SK-N-SH (cell line): ENCODE data around the gene RFX3. TPM values are rescaled to one million over a fixed set of nuclear protein-coding genes. Genes with fewer than 3 reads are reported as not detected.

Experiments
- CTCF ChIA-PET: fragments of 300-600, 350-600 bp; formaldehyde crosslinking; extraction: SDS; loops from one replicate; lab custom pipeline; 2021; lab: Yijun Ruan, JAX
- POLR2A ChIA-PET: fragments of 350-600 bp; sonication (Branson Sonifier 250); formaldehyde crosslinking; extraction: SDS; loops from one replicate; lab custom pipeline; 2020; ENCODE audit warnings: antibody characterized with exemption, inconsistent platforms; lab: Yijun Ruan, JAX
- DNase-seq: peaks from one replicate; pipeline ENCODE4 v3.0.0; 2012
- H2AFZ ChIP-seq: fragments of 200-600 bp; sonication (generic); 2 replicates; pipeline ENCODE4 v1.8.1; 2016; ENCODE audit warnings: antibody characterized with exemption, mild to moderate bottlenecking, low read depth
- H3F3A ChIP-seq: fragments of 200-600 bp; sonication (generic); replicated peaks from 2 replicates; pipeline ENCODE3; 2016; ENCODE audit warnings: antibody characterized with exemption, mild to moderate bottlenecking; ENCODE audit not compliant: insufficient read depth
- H3K27ac ChIP-seq, 2 experiments: fragments of 200-500 bp in 1 of 2; fragments of 200-600 bp in 1 of 2; sonication (Bioruptor generic) in 1 of 2; sonication (generic), shearing (Covaris generic) in 1 of 2; 2 replicates each; pipeline versions ENCODE4 v1.5.1 to v1.6.1; 2014 to 2016; ENCODE audit warnings: low read depth in 2 of 2, inconsistent platforms in 1 of 2, low read length in 1 of 2, mild to moderate bottlenecking in 1 of 2, mixed read lengths in 1 of 2
- H3K27me3 ChIP-seq: fragments of 200-600 bp; sonication (generic), shearing (Covaris generic); 2 replicates; pipeline ENCODE4 v1.6.1; 2016; ENCODE audit warnings: mixed run types; ENCODE audit not compliant: insufficient read depth
- H3K36me3 ChIP-seq, 2 experiments: fragments of 200-500 bp in 1 of 2; fragments of 200-600 bp in 1 of 2; sonication (Bioruptor generic) in 1 of 2; sonication (generic) in 1 of 2; replicated peaks in 1 of 2; 2 replicates each; pipeline versions ENCODE3 to v1.5.1; 2014 to 2016; ENCODE audit warnings: low read length in 1 of 2, mild to moderate bottlenecking in 1 of 2; ENCODE audit not compliant: insufficient read depth in 2 of 2, control insufficient read depth in 1 of 2
- H3K4me1 ChIP-seq, 2 experiments: fragments of 200-500 bp in 1 of 2; fragments of 200-600 bp in 1 of 2; sonication (Bioruptor generic) in 1 of 2; sonication (generic), shearing (Covaris generic) in 1 of 2; 2 replicates each; pipeline versions ENCODE4 v1.5.1 to v1.6.1; 2014 to 2016; ENCODE audit warnings: low read depth in 1 of 2, low read length in 1 of 2, mixed run types in 1 of 2; ENCODE audit not compliant: insufficient read depth in 2 of 2, control insufficient read depth in 1 of 2
- H3K4me2 ChIP-seq: fragments of 200-600 bp; sonication (generic), shearing (Covaris generic); 2 replicates; pipeline ENCODE4 v1.6.1; 2017; ENCODE audit warnings: mixed run types
- H3K4me3 ChIP-seq, 2 experiments: fragments of 200-500 bp in 1 of 2; fragments of 200-600 bp in 1 of 2; sonication (Bioruptor generic) in 1 of 2; sonication (generic), shearing (Covaris generic) in 1 of 2; 2 replicates each; pipeline versions ENCODE4 v1.5.1 to v1.8.1; 2014 to 2016; ENCODE audit warnings: low read depth in 2 of 2, inconsistent platforms in 1 of 2, low read length in 1 of 2, mild to moderate bottlenecking in 1 of 2, mixed read lengths in 1 of 2, moderate library complexity in 1 of 2
- H3K79me2 ChIP-seq: fragments of 200-600 bp; sonication (generic); 2 replicates; pipeline ENCODE4 v1.8.1; 2017; ENCODE audit warnings: mild to moderate bottlenecking; ENCODE audit not compliant: insufficient read depth
- H3K9ac ChIP-seq: fragments of 200-600 bp; sonication (generic); 2 replicates; pipeline ENCODE4 v1.6.1; 2017; ENCODE audit warnings: mixed run types
- H3K9me2 ChIP-seq: fragments of 200-600 bp; sonication (generic); 2 replicates; pipeline ENCODE4 v1.6.1; 2017; ENCODE audit warnings: mixed run types
- H3K9me3 ChIP-seq: fragments of 200-600 bp; sonication (generic); 2 replicates; pipeline ENCODE4 v1.6.1; 2017; ENCODE audit warnings: mixed run types, mild to moderate bottlenecking, moderate library complexity
- H4K20me1 ChIP-seq: fragments of 200-600 bp; sonication (generic); 2 replicates; pipeline ENCODE4 v1.6.1; 2017; ENCODE audit warnings: mild to moderate bottlenecking, mixed run types; ENCODE audit not compliant: insufficient read depth
- CHD2 ChIP-seq: fragments of 150-350 bp; IDR thresholded peaks from 2 replicates; pipeline ENCODE4 v1.6.1; 2018; ENCODE audit warnings: low read length; ENCODE audit not compliant: partially characterized antibody
- EP300 ChIP-seq, 2 experiments: IDR thresholded peaks; 2 replicates each; pipeline versions ENCODE4 v1.4.0 to v1.6.1; 2012; ENCODE audit warnings: borderline replicate concordance in 1 of 2, low read depth in 1 of 2, low read length in 1 of 2
- FOSL2 ChIP-seq: IDR thresholded peaks from 2 replicates; pipeline ENCODE4 v1.4.0; 2012; ENCODE audit warnings: low read depth, mild to moderate bottlenecking, moderate library complexity, borderline replicate concordance
- FOXM1 ChIP-seq: IDR thresholded peaks from 2 replicates; pipeline ENCODE4 v1.4.0; 2012; ENCODE audit warnings: low read depth, mild to moderate bottlenecking
- GABPA ChIP-seq: IDR thresholded peaks from 2 replicates; pipeline ENCODE4 v1.4.0; 2012; ENCODE audit warnings: low read depth, mild to moderate bottlenecking
- GATA2 ChIP-seq: sonication (generic); formaldehyde crosslinking; IDR thresholded peaks from 2 replicates; pipeline ENCODE4 v1.5.0; 2020; ENCODE audit warnings: mild to moderate bottlenecking, missing genetic modification reagents
- JUND ChIP-seq: IDR thresholded peaks from 2 replicates; pipeline ENCODE4 v1.4.0; 2012
- MEF2A ChIP-seq: IDR thresholded peaks from 2 replicates; pipeline ENCODE4 v1.4.0; 2012; ENCODE audit warnings: low read depth, borderline replicate concordance
- NFIC ChIP-seq: IDR thresholded peaks from 2 replicates; pipeline ENCODE4 v1.4.0; 2012; ENCODE audit warnings: borderline replicate concordance
- NRF1 ChIP-seq: IDR thresholded peaks from 2 replicates; pipeline ENCODE4 v1.6.1; 2012; ENCODE audit warnings: low read depth, mild to moderate bottlenecking, low read length
- RAD21 ChIP-seq: IDR thresholded peaks from 2 replicates; pipeline ENCODE4 v1.6.1; 2012; ENCODE audit warnings: mild to moderate bottlenecking, low read length
- RCOR1 ChIP-seq: fragments of 150-350 bp; IDR thresholded peaks from 2 replicates; pipeline ENCODE4 v1.6.1; 2017; ENCODE audit warnings: antibody characterized with exemption, low read length
- RXRA ChIP-seq: IDR thresholded peaks from 2 replicates; pipeline ENCODE4 v1.4.0; 2012; ENCODE audit warnings: low read depth, mild to moderate bottlenecking, borderline replicate concordance
- SMC3 ChIP-seq: IDR thresholded peaks from 2 replicates; pipeline ENCODE4 v1.6.1; 2012; ENCODE audit warnings: low read depth, low read length, improper control_type of control experiment
- TCF12 ChIP-seq: IDR thresholded peaks from 2 replicates; pipeline ENCODE4 v1.4.0; 2012
- WGBS: methylation state at CpG from one replicate; pipeline ENCODE4 v1.1.6; 2017; ENCODE audit warnings: low lambda C conversion rate; 5-methylcytosine and 5-hydroxymethylcytosine counted together
- polyA plus RNA-seq, 3 experiments: library from polyadenylated mRNA; depleted of rRNA; stranded (reverse); fragments of >200 nt; gene quantifications; 2 replicates each; pipeline ENCODE4 v1.2.3, GENCODE V29; 2012
- TF ChIP-seq, protein P1 (sequence below): fragments of 200-600 bp; sonication (generic); IDR thresholded peaks from 2 replicates; pipeline ENCODE4 v1.6.1; 2017; ENCODE audit warnings: antibody characterized with exemption, mild to moderate bottlenecking, moderate library complexity
- TF ChIP-seq, protein P2 (sequence below): IDR thresholded peaks from 2 replicates; pipeline ENCODE4; 2012
- TF ChIP-seq, protein P3 (sequence below): fragments of 150-350 bp; IDR thresholded peaks from 2 replicates; pipeline ENCODE4 v1.6.1; 2016; ENCODE audit warnings: mild to moderate bottlenecking, low read depth, low read length
- TF ChIP-seq, protein P4 (sequence below): fragments of 150-350 bp; IDR thresholded peaks from 2 replicates; pipeline ENCODE4 v1.6.1; 2017; ENCODE audit warnings: antibody characterized with exemption, low read length, low read depth, borderline replicate concordance

Gene RFX3
- polyA plus RNA-seq, 1 of the 3 experiments (the other 2 are of a cell fraction) = 1.7 TPM

GRCh38 chr9:3526997-3527940 is 1.5 kb upstream of the RFX3 start:
- H3K9me3 ChIP-seq = no peaks in the 10 kb centered on the region
- WGBS = 7% methylated on average over 19 of the region's 19 CpGs
- TF ChIP-seq, protein P1, sequence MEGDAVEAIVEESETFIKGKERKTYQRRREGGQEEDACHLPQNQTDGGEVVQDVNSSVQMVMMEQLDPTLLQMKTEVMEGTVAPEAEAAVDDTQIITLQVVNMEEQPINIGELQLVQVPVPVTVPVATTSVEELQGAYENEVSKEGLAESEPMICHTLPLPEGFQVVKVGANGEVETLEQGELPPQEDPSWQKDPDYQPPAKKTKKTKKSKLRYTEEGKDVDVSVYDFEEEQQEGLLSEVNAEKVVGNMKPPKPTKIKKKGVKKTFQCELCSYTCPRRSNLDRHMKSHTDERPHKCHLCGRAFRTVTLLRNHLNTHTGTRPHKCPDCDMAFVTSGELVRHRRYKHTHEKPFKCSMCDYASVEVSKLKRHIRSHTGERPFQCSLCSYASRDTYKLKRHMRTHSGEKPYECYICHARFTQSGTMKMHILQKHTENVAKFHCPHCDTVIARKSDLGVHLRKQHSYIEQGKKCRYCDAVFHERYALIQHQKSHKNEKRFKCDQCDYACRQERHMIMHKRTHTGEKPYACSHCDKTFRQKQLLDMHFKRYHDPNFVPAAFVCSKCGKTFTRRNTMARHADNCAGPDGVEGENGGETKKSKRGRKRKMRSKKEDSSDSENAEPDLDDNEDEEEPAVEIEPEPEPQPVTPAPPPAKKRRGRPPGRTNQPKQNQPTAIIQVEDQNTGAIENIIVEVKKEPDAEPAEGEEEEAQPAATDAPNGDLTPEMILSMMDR = no peak
- TF ChIP-seq EP300 (IDR thresholded peaks at IDR 0.05; ENCODE audit: borderline replicate concordance in 1 of 2, low read depth in 1 of 2, low read length in 1 of 2) (peak in 1 of 2 experiments; percentile 47; a peak in 1 of 4 replicates), GATA2 (CRISPR knock-in tag) (peak; percentile 43; the same call in 1 of the 2 replicates), SMC3 (no peak)
- H3F3A ChIP-seq = peaks cover 7% of the 10 kb centered on the region
- ChIA-PET POLR2A (interaction anchor here (0.6 to 1.9 kb wide), 9 partner anchors 9 to 811 kb away, joined by 3 to 7 read pairs (median 4); partner anchors contain the start of gene PUM3), CTCF (interaction anchor here (0.7 to 1.5 kb wide), 5 partner anchors 18 to 813 kb away, joined by 3 to 5 read pairs (median 3); no protein-coding TSS in a partner anchor)
- peak overlapping the region; percentile 100 for H3K27ac ChIP-seq
- peak; percentile 45 for DNase-seq
- no peaks in the 10 kb centered on the region; the same call in 1 of the 2 replicates for H4K20me1 ChIP-seq
- peak overlapping the region; percentile 86 for H2AFZ ChIP-seq
- peaks cover 11 to 17% of the 10 kb centered on the region in 2 experiments; a peak in 3 of 4 replicates for H3K4me1 ChIP-seq
- peak overlapping the region; percentile 100 for H3K9ac ChIP-seq
- H3K27me3 ChIP-seq = no peaks in the 10 kb centered on the region
- H3K4me3 ChIP-seq = peak overlapping the region; percentile 79 to 95
- H3K79me2 ChIP-seq = peaks cover 70% of the 10 kb centered on the region
- peak overlapping the region; percentile 85 for H3K4me2 ChIP-seq
- H3K36me3 ChIP-seq = peaks cover 2 to 18% of the 10 kb centered on the region in 2 experiments
- H3K9me2 ChIP-seq = no peaks in the 10 kb centered on the region

DNA sequence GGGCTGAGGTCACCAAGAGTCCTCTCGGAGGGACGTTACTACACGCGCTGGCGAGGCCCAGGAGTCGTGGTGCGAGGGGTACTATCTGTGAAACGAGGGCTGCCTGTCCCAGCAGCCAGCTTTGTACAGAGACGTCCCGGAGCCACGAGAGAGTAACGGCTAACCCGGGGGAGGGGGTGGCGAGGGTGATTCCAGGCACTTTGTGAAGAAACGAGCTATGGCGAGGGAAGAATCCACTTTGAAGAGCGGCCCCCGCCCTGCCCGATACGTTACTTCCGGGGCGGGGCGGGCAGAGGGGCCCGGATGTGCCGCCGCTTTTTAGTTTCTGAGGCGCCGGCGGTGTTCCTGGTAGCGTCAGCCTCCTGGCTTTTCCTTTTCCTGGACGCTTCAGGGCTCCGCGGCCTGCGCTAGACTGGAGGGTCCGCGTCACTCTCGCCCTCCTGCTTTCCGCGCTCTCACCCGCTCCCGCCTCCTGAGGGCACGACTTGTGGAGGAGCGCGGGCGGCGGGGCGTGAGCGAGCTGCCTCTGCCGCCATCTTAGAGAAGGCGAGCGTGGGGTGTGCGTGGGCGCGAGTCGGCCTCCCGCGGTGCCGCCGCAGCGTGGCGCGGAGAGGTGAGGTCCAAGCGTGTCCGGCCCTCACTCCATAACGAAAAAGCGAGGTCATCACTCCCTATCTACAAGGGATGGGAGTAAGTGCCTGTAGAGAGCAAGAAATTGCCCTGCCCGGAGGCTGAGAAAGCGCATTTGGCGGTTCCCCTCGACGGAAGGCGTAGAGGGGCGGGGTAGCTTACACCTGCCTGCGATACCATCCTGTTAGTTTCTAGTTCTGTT is 580 bp upstream of the RFX3 start:
- H3K9ac ChIP-seq = peak overlapping the region; percentile 100
- H3K9me2 ChIP-seq = no peaks in the 10 kb centered on the region
- peaks cover 15 to 17% of the 10 kb centered on the region in 2 experiments; a peak in 3 of 4 replicates for H3K4me1 ChIP-seq
- H3K4me2 ChIP-seq = peak overlapping the region; percentile 85
- peak; percentile 88 for DNase-seq
- no peaks in the 10 kb centered on the region for H3K9me3 ChIP-seq
- H3K4me3 ChIP-seq = peak overlapping the region; percentile 79 to 95
- H2AFZ ChIP-seq = peak overlapping the region; percentile 86
- H4K20me1 ChIP-seq = no peaks in the 10 kb centered on the region; the same call in 1 of the 2 replicates
- ChIA-PET POLR2A (interaction anchor here (0.6 to 1.9 kb wide), 11 partner anchors 9 to 812 kb away, joined by 3 to 7 read pairs (median 4); partner anchors contain the start of gene PUM3), CTCF (interaction anchor here (1.0 to 1.5 kb wide), 4 partner anchors 10 to 702 kb away, joined by 3 to 5 read pairs (median 4); no protein-coding TSS in a partner anchor)
- peak overlapping the region; percentile 100 for H3K27ac ChIP-seq
- peaks cover 76% of the 10 kb centered on the region for H3K79me2 ChIP-seq
- peaks cover 2 to 18% of the 10 kb centered on the region in 2 experiments for H3K36me3 ChIP-seq
- 0% methylated on average over 11 of the region's 74 CpGs for WGBS
- peaks cover 7% of the 10 kb centered on the region for H3F3A ChIP-seq
- no peaks in the 10 kb centered on the region for H3K27me3 ChIP-seq
- no peak for TF ChIP-seq MEF2A
- TF ChIP-seq RCOR1 = no peak
- TF ChIP-seq NFIC = no peak
- TF ChIP-seq JUND = no peak
- TF ChIP-seq RXRA = no peak; the same call in 1 of the 2 replicates
- TF ChIP-seq, protein P2, sequence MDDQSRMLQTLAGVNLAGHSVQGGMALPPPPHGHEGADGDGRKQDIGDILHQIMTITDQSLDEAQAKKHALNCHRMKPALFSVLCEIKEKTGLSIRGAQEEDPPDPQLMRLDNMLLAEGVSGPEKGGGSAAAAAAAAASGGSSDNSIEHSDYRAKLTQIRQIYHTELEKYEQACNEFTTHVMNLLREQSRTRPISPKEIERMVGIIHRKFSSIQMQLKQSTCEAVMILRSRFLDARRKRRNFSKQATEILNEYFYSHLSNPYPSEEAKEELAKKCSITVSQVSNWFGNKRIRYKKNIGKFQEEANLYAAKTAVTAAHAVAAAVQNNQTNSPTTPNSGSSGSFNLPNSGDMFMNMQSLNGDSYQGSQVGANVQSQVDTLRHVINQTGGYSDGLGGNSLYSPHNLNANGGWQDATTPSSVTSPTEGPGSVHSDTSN = no peak
- TF ChIP-seq NRF1 = no peak
- TF ChIP-seq GABPA = peak; percentile 73
- TF ChIP-seq RAD21 = no peak
- no peak for TF ChIP-seq CHD2
- TF ChIP-seq, protein P3, sequence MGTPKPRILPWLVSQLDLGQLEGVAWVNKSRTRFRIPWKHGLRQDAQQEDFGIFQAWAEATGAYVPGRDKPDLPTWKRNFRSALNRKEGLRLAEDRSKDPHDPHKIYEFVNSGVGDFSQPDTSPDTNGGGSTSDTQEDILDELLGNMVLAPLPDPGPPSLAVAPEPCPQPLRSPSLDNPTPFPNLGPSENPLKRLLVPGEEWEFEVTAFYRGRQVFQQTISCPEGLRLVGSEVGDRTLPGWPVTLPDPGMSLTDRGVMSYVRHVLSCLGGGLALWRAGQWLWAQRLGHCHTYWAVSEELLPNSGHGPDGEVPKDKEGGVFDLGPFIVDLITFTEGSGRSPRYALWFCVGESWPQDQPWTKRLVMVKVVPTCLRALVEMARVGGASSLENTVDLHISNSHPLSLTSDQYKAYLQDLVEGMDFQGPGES = no peak
- no peak for TF ChIP-seq FOXM1
- TF ChIP-seq, protein P4, sequence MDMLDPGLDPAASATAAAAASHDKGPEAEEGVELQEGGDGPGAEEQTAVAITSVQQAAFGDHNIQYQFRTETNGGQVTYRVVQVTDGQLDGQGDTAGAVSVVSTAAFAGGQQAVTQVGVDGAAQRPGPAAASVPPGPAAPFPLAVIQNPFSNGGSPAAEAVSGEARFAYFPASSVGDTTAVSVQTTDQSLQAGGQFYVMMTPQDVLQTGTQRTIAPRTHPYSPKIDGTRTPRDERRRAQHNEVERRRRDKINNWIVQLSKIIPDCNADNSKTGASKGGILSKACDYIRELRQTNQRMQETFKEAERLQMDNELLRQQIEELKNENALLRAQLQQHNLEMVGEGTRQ = no peak
- TF ChIP-seq FOSL2 = no peak
- no peak; the same call in 1 of the 2 replicates for TF ChIP-seq TCF12
